Endodermal cell (in vitro differentiated cells): ENCODE results near the gene CAMK2B. TPM values are rescaled to one million over a fixed set of nuclear protein-coding genes. Genes with fewer than 3 reads are reported as not detected.

Source experiments
- DNase-seq: peaks from one replicate; pipeline ENCODE4 v3.0.0-alpha.2; 2017
- H3K27ac ChIP-seq: 2 replicates; pipeline ENCODE4 v1.5.1; 2013; ENCODE audit warnings: mild to moderate bottlenecking, low read depth, low read length, moderate library complexity
- H3K27me3 ChIP-seq: 2 replicates; pipeline ENCODE4 v1.6.1; 2013; ENCODE audit warnings: mild to moderate bottlenecking, low read length, moderate library complexity; ENCODE audit not compliant: insufficient read depth, control insufficient read depth, poor library complexity, severe bottlenecking
- H3K36me3 ChIP-seq: 2 replicates; pipeline ENCODE4 v1.7.0; 2013; ENCODE audit warnings: mild to moderate bottlenecking, low read length, moderate library complexity; ENCODE audit not compliant: control insufficient read depth, insufficient read depth
- H3K4me1 ChIP-seq: one replicate; pipeline ENCODE4 v1.7.0; 2013; ENCODE audit warnings: low read length; ENCODE audit not compliant: control insufficient read depth, insufficient read depth
- H3K4me3 ChIP-seq: 2 replicates; pipeline ENCODE4 v1.5.1; 2013; ENCODE audit warnings: mild to moderate bottlenecking, low read length, moderate library complexity
- H3K9ac ChIP-seq: 2 replicates; pipeline ENCODE4 v1.6.1; 2013; ENCODE audit warnings: mild to moderate bottlenecking, low read length, moderate library complexity; ENCODE audit not compliant: poor library complexity, severe bottlenecking; ENCODE audit errors: extremely low read depth
- H3K9me3 ChIP-seq: 2 replicates; pipeline ENCODE4 v1.6.1; 2013; ENCODE audit warnings: mild to moderate bottlenecking, low read length, moderate library complexity; ENCODE audit not compliant: control insufficient read depth
- H3K27ac Mint-ChIP-seq: 2 replicates; pipeline ENCODE4 v1.8.0; 2020; ENCODE audit warnings: mixed read lengths
- H3K27me3 Mint-ChIP-seq: 2 replicates; pipeline ENCODE4 v1.8.0; 2021; ENCODE audit warnings: mild to moderate bottlenecking, mixed read lengths; ENCODE audit not compliant: insufficient read depth
- H3K36me3 Mint-ChIP-seq: 2 replicates; pipeline ENCODE4 v1.8.0; 2020; ENCODE audit warnings: low read depth, mixed read lengths
- H3K4me1 Mint-ChIP-seq: 2 replicates; pipeline ENCODE4 v1.8.0; 2020; ENCODE audit warnings: mixed read lengths
- H3K4me3 Mint-ChIP-seq: 2 replicates; pipeline ENCODE4 v1.8.0; 2020; ENCODE audit warnings: mild to moderate bottlenecking, moderate library complexity, mixed read lengths
- H3K9me3 Mint-ChIP-seq: 2 replicates; pipeline ENCODE4 v1.8.0; 2020; ENCODE audit warnings: mild to moderate bottlenecking, mixed read lengths
- WGBS, 2 experiments: methylation state at CpG; one replicate each; pipeline versions ENCODE4 v1.1.5 to v1.1.7; 2013; ENCODE audit warnings: missing lambda C conversion rate in 2 of 2, mixed read lengths in 1 of 2; ENCODE audit not compliant: insufficient coverage in 1 of 2, insufficient read length in 1 of 2; 5-methylcytosine and 5-hydroxymethylcytosine counted together
- total RNA-seq, 2 donors: library from RNA; stranded (reverse); fragmentation: NEBNext Ultra II Directional in 1 of 2; extraction: Animal tissue kit (Norgen Biotek cat#: 25700) in 1 of 2; gene quantifications; 2 replicates in 1 of 2; 3 replicates in 1 of 2; pipeline ENCODE4 v1.2.1, GENCODE V29; 2021
- TF ChIP-seq, protein P1 (sequence below): fragments of 200-600 bp; sonication (generic); conservative IDR thresholded peaks from 2 replicates; pipeline ENCODE4 v1.5.0; 2021; ENCODE audit warnings: antibody characterized with exemption, mild to moderate bottlenecking

The CAMK2B gene
- total RNA-seq, 2 donors from 2014 or later, result 0.26 TPM; not detected in 1

DNA sequence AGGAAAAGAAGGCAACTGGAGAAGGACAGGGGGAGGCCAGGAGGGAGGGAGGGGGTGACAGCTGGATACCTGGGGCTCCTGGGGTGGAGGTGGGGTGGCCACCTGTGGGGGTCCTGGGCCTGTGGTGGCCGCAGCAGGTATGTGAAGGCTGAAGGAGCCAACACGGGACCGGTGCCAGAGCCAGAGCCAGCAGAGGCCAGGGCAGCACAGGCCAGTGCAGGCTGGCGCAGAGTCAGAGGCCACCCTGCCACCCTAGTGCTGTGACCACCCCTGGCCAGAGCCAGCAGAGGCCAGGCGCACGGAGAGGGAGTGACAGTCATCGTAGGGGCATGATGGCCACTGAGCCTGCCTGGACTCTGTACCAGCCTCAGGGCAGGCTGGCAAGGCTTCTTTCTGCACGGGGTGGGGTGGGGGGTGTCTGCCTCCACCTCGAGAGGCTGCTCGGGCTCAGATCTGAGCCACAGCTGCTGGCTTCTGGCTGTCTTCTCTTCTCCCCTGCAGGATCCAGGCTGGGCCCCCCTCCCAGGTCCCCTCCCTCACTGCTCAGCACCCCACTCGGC, 95.8 kb downstream of the CAMK2B start:
- Histone ChIP-seq H3K9ac (no peak overlapping the region), H3K27me3 (no peaks in the 10 kb centered on the region), H3K4me3 (no peak overlapping the region), H3K27ac (no peak overlapping the region), H3K36me3 (no peaks in the 10 kb centered on the region), H3K9me3 (no peaks in the 10 kb centered on the region), H3K4me1 (no peaks in the 10 kb centered on the region)
- no peaks in the 10 kb centered on the region for H3K9me3 Mint-ChIP-seq
- no peak for DNase-seq
- TF ChIP-seq, protein P1, sequence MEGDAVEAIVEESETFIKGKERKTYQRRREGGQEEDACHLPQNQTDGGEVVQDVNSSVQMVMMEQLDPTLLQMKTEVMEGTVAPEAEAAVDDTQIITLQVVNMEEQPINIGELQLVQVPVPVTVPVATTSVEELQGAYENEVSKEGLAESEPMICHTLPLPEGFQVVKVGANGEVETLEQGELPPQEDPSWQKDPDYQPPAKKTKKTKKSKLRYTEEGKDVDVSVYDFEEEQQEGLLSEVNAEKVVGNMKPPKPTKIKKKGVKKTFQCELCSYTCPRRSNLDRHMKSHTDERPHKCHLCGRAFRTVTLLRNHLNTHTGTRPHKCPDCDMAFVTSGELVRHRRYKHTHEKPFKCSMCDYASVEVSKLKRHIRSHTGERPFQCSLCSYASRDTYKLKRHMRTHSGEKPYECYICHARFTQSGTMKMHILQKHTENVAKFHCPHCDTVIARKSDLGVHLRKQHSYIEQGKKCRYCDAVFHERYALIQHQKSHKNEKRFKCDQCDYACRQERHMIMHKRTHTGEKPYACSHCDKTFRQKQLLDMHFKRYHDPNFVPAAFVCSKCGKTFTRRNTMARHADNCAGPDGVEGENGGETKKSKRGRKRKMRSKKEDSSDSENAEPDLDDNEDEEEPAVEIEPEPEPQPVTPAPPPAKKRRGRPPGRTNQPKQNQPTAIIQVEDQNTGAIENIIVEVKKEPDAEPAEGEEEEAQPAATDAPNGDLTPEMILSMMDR, result no peak
- no peak overlapping the region for H3K4me3 Mint-ChIP-seq
- no peak overlapping the region for H3K27ac Mint-ChIP-seq
- H3K27me3 Mint-ChIP-seq, result no peaks in the 10 kb centered on the region
- H3K36me3 Mint-ChIP-seq, result no peaks in the 10 kb centered on the region
- 87 to 93% methylated on average over 5 to 11 of the region's 11 CpGs for WGBS, 2 experiments
- no peaks in the 10 kb centered on the region for H3K4me1 Mint-ChIP-seq

GRCh38 chr7:44228571-44229350, 96.6 kb downstream of the CAMK2B start:
- TF ChIP-seq, protein P1, result no peak
- Histone ChIP-seq H3K4me1 (no peaks in the 10 kb centered on the region), H3K9ac (no peak overlapping the region), H3K9me3 (no peaks in the 10 kb centered on the region), H3K27me3 (no peaks in the 10 kb centered on the region), H3K4me3 (no peak overlapping the region), H3K36me3 (no peaks in the 10 kb centered on the region), H3K27ac (no peak overlapping the region)
- Mint-ChIP-seq H3K4me3 (no peak overlapping the region), H3K9me3 (no peaks in the 10 kb centered on the region), H3K27me3 (no peaks in the 10 kb centered on the region), H3K4me1 (peaks cover 1% of the 10 kb centered on the region), H3K36me3 (no peaks in the 10 kb centered on the region), H3K27ac (no peak overlapping the region)
- WGBS, 2 experiments, result 90 to 91% methylated on average over 9 to 29 of the region's 29 CpGs
- DNase-seq, result no peak

DNA sequence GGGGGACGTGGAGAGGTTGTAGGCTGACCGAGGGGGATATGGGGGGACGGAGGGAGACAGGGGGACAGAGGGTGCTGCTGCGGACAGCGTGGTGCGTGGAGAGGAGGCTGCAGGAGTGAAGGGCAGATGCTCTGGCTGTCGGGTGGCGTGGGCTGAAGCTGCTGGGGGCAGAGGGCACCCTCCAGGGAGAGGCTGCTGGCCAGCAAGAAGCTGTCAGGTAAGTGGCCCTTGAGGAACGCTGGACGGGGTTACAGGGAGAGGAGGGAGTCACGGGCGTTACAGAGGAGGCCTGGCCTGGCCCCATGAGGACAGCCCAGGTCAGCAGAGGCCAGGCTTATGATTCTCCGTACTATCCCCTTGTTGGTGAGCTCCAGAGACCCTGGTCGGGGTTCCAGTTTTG, 97.5 kb downstream of the CAMK2B start:
- Histone ChIP-seq H3K36me3 (no peaks in the 10 kb centered on the region), H3K4me3 (no peak overlapping the region), H3K9me3 (no peaks in the 10 kb centered on the region), H3K27me3 (no peaks in the 10 kb centered on the region), H3K4me1 (no peaks in the 10 kb centered on the region), H3K27ac (no peak overlapping the region), H3K9ac (no peak overlapping the region)
- peaks cover 4% of the 10 kb centered on the region for H3K4me1 Mint-ChIP-seq
- no peaks in the 10 kb centered on the region for H3K9me3 Mint-ChIP-seq
- H3K36me3 Mint-ChIP-seq, result no peaks in the 10 kb centered on the region
- TF ChIP-seq, protein P1, result no peak
- no peak overlapping the region for H3K27ac Mint-ChIP-seq
- H3K4me3 Mint-ChIP-seq, result no peak overlapping the region
- no peak for DNase-seq
- H3K27me3 Mint-ChIP-seq, result no peaks in the 10 kb centered on the region
- WGBS, 2 experiments, result 88 to 90% methylated on average over 3 to 14 of the region's 14 CpGs
